ENCODE data around the gene EDN3. TPM values are rescaled to one million over a fixed set of nuclear protein-coding genes. Genes with fewer than 3 reads are reported as not detected.

The EDN3 gene
- total and polyA plus RNA-seq, 2 experiments from 2014 or later: 0.13 to 0.17 TPM

DNA sequence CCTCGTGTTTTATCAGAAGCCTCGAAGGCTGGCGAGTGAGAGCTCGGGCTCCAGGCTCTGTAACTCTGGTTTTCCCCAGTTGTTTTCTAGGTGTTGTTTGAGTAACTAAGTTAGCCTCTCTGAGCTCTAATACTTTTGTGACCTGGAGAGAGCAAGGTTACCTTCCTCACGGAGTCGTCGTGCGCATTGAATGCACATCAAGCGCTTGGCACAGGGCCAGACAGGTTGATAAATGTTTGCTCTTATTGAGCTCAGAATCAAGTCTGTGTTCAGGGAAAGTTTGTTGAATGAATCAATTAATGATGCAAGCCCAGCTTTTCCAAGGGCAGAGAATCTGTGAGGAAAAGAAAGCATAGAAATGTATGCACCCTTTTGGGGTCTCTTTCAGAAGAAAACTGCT, 33.5 kb downstream of the EDN3 start (continued):
- TF ChIP-seq ZNF462 (CRISPR knock-in tag; IDR thresholded peaks at IDR 0.05) (no peak), CTCF (conservative IDR thresholded peaks at IDR 0.05; ENCODE audit: low read depth in 2 of 2) (no peak), STAT1 (IDR thresholded peaks at IDR 0.05; ENCODE audit: unreplicated experiment) (no peak), EZH2phosphoT487 (IDR thresholded peaks at IDR 0.05; ENCODE audit: unreplicated experiment) (no peak)
- TF ChIP-seq, protein P1, sequence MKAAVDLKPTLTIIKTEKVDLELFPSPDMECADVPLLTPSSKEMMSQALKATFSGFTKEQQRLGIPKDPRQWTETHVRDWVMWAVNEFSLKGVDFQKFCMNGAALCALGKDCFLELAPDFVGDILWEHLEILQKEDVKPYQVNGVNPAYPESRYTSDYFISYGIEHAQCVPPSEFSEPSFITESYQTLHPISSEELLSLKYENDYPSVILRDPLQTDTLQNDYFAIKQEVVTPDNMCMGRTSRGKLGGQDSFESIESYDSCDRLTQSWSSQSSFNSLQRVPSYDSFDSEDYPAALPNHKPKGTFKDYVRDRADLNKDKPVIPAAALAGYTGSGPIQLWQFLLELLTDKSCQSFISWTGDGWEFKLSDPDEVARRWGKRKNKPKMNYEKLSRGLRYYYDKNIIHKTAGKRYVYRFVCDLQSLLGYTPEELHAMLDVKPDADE (IDR thresholded peaks at IDR 0.05): no peak

GRCh38 chr20:59334651-59335300, 34.4 kb downstream of the EDN3 start:
- H3K4me1 ChIP-seq (ENCODE audit: insufficient read depth): no peaks in the 10 kb centered on the region
- H3K27ac ChIP-seq (ENCODE audit: low read depth): no peak overlapping the region
- no peaks in the 10 kb centered on the region for H3K27me3 ChIP-seq (ENCODE audit: insufficient read depth)
- no peaks in the 10 kb centered on the region for H4K20me1 ChIP-seq (replicated peaks; ENCODE audit: insufficient read depth)
- H3K4me2 ChIP-seq: no peak overlapping the region
- Mint-ChIP-seq H3K4me3 (no peak overlapping the region), H3K9me3 (no peaks in the 10 kb centered on the region), H3K36me3 (ENCODE audit: low read depth) (no peaks in the 10 kb centered on the region), H3K27ac (no peak overlapping the region), H3K27me3 (ENCODE audit: insufficient read depth, low read depth, poor library complexity) (no peaks in the 10 kb centered on the region), H3K4me1 (no peaks in the 10 kb centered on the region)
- no peak for DNase-seq (ENCODE audit: low spot score)
- no peaks in the 10 kb centered on the region for H3K79me2 ChIP-seq (replicated peaks; ENCODE audit: insufficient read depth)
- no peaks in the 10 kb centered on the region for H3K9me2 ChIP-seq (ENCODE audit: insufficient read depth)
- no peak overlapping the region for H3K4me3 ChIP-seq
- no peaks in the 10 kb centered on the region for H3F3A ChIP-seq (replicated peaks; ENCODE audit: low read depth)
- TF ChIP-seq CTCF (conservative IDR thresholded peaks at IDR 0.05; ENCODE audit: low read depth in 2 of 2) (no peak), EZH2 (IDR thresholded peaks at IDR 0.05; ENCODE audit: low read depth, unreplicated experiment) (no peak), CREB1 (CRISPR knock-in tag; IDR thresholded peaks at IDR 0.05; ENCODE audit: low read depth) (no peak), ZNF114 (CRISPR knock-in tag; IDR thresholded peaks at IDR 0.05) (no peak), JUNB (IDR thresholded peaks at IDR 0.05; ENCODE audit: unreplicated experiment) (no peak)
- H2AFZ ChIP-seq: no peak overlapping the region
- ATAC-seq: no peak
- H3K36me3 ChIP-seq (ENCODE audit: insufficient read depth): no peaks in the 10 kb centered on the region

All from GM23338 (cell line).